Measurements from ENCODE around the gene HNRNPA1. TPM values are rescaled to one million over a fixed set of nuclear protein-coding genes. Genes with fewer than 3 reads are reported as not detected.
"Not testable (repeated sequence)": the region's sequence is repeated elsewhere in the genome, so short reads cannot be mapped to it uniquely, and the experiment has no call there.

The HNRNPA1 gene
- total RNA-seq, 4 donors from 2014 or later = 298 to 519 (median 435) TPM

DNA sequence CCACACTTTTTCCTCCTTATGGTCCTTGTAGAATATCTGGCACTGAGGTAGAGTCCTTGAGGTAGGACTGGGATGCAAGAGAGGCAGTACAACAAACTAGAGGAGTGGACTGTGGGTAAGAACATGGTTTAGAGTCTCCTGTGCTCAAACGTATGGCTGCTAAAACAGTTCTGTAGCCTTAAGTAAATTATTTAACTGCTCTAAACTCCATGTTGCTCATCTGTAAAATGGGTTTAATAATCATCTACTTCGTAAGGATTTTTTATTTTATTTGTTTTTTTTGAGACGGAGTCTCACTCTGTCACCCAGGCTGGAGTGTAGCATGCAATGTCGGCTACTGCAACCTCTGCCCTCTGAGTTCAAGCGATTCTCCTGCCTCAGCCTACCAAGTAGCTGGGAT lies 40.8 kb downstream of the HNRNPA1 start:
- intact Hi-C loops (cut with DNase I) = no loop called here
- WGBS, 2 donors = 89 to 92% methylated on average over 5 of the region's 5 CpGs
- no peak overlapping the region for H3K4me3 ChIP-seq (replicated peaks in 1 of 3)
- no peak overlapping the region for H3K27ac ChIP-seq
- H3K9me3 ChIP-seq = no peaks in the 10 kb centered on the region
- no peaks in the 10 kb centered on the region for H3K27me3 ChIP-seq
- TF ChIP-seq CTCF (IDR thresholded peaks at IDR 0.05) (no peak), POLR2A (IDR thresholded peaks at IDR 0.05) (no peak)
- no peaks in the 10 kb centered on the region for H3K36me3 ChIP-seq
- peaks cover 5 to 8% of the 10 kb centered on the region in 2 donors for H3K4me1 ChIP-seq
- no peak for DNase-seq

GRCh38 chr12:54324617-54325441 lies 44.3 kb downstream of the HNRNPA1 start, which contains the start of gene COPZ1:
Gene COPZ1 (plus strand): TSS chr12:54325131. CDS start chr12:54325164, 33 bp downstream.
- intact Hi-C loops (cut with DNase I) = loop anchor here (5.0 kb wide), 1 partner anchor 33 kb away; no protein-coding TSS in a partner anchor
- WGBS, 2 donors = 2% methylated on average over 34 of the region's 34 CpGs
- H3K27me3 ChIP-seq = no peaks in the 10 kb centered on the region
- H3K27ac ChIP-seq = peak within 1 kb of the TSS; percentile 66 to 90 (median 90)
- H3K36me3 ChIP-seq = no peaks in the 10 kb centered on the region
- peak in 5 of 6 experiments; percentile 58 to 83 (median 68) for TF ChIP-seq CTCF (IDR thresholded peaks at IDR 0.05)
- TF ChIP-seq POLR2A (IDR thresholded peaks at IDR 0.05) = peak; percentile 80 to 95
- DNase-seq = peak; percentile 97
- no peaks in the 10 kb centered on the region for H3K9me3 ChIP-seq
- peaks cover 26 to 27% of the 10 kb centered on the region in 2 donors for H3K4me1 ChIP-seq
- peak within 1 kb of the TSS; percentile 52 to 91 (median 61) for H3K4me3 ChIP-seq (replicated peaks in 1 of 3)

- Histone ChIP-seq H3K27ac (peak overlapping the region; percentile 66 to 90 (median 90)), H3K4me3 (replicated peaks in 1 of 3) (peak overlapping the region; percentile 52 to 91 (median 61)), H3K4me1 (peaks cover 26 to 32% of the 10 kb centered on the region in 2 donors)
- H3K27me3 ChIP-seq, H3K36me3 ChIP-seq, DNase-seq, H3K9me3 ChIP-seq: not testable (repeated sequence)
- 51 to 55% methylated on average over 22 of the region's 22 CpGs for WGBS, 2 donors
- intact Hi-C loops (cut with DNase I) = loop anchor here (5.0 kb wide), 1 partner anchor 33 kb away; no protein-coding TSS in a partner anchor
Measured at GRCh38 chr12:54325442-54326109, 45.0 kb downstream of the HNRNPA1 start.

GRCh38 chr12:54328595-54329337 lies 48.2 kb downstream of the HNRNPA1 start:
- intact Hi-C loops (cut with DNase I) = loop anchor here (5.0 kb wide), 1 partner anchor 36 kb away; no protein-coding TSS in a partner anchor
- Histone ChIP-seq H3K27me3 (no peaks in the 10 kb centered on the region), H3K4me3 (replicated peaks in 1 of 3) (no peak overlapping the region), H3K36me3 (no peaks in the 10 kb centered on the region), H3K4me1 (peaks cover 26 to 36% of the 10 kb centered on the region in 2 donors), H3K27ac (peak overlapping the region in 1 of 3 donors; percentile 60), H3K9me3 (no peaks in the 10 kb centered on the region)
- no peak for DNase-seq
- TF ChIP-seq POLR2A (IDR thresholded peaks at IDR 0.05) = no peak
- 79 to 83% methylated on average over 6 of the region's 6 CpGs for WGBS, 2 donors

DNA sequence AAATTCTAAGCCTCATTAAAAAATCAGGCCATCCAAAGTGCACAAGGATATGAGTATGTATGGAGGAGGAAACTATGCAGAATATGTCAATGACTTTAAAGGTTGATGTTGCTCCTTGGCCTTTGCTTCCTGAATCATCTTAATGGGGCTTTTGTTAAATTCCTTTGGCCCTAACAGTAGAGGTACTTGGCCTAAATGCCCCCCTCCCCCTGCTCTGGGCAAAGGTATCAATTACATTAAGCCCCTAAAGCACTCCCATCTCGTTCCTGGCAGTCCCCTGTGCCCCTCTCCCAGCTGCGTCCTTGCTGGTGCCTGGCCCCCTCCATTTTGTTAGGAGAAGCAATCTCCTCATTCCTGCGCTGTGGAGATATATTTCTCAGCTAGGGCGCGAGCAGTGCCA lies 49.2 kb downstream of the HNRNPA1 start:
- Histone ChIP-seq H3K9me3 (no peaks in the 10 kb centered on the region), H3K4me3 (replicated peaks in 1 of 3) (no peak overlapping the region), H3K27ac (peak overlapping the region in 1 of 3 donors; percentile 60), H3K36me3 (no peaks in the 10 kb centered on the region), H3K27me3 (no peaks in the 10 kb centered on the region), H3K4me1 (peaks cover 26 to 35% of the 10 kb centered on the region in 2 donors)
- TF ChIP-seq CTCF (IDR thresholded peaks at IDR 0.05) = no peak
- no peak for TF ChIP-seq POLR2A (IDR thresholded peaks at IDR 0.05)
- WGBS, 2 donors = 76% methylated on average over 5 of the region's 5 CpGs
- intact Hi-C loops (cut with DNase I) = loop anchor here (5.0 kb wide), 1 partner anchor 37 kb away; no protein-coding TSS in a partner anchor
- no peak for DNase-seq

Data from thyroid gland (tissue), 4 donors.